Measurements from ENCODE around the gene FER1L5.
"Not testable (repeated sequence)": the region's sequence is repeated elsewhere in the genome, so short reads cannot be mapped to it uniquely, and the experiment has no call there.

Gene FER1L5

GRCh38 chr2:96663829-96664228 is 21.3 kb downstream of the FER1L5 start:
- Histone ChIP-seq H3K27ac (replicated peaks) (no peak overlapping the region), H3K27me3 (ENCODE audit: insufficient read depth, poor library complexity, severe bottlenecking) (no peaks in the 10 kb centered on the region), H3K4me3 (replicated peaks; ENCODE audit: insufficient read depth, low read length) (no peak overlapping the region)
- TF ChIP-seq, protein P1, sequence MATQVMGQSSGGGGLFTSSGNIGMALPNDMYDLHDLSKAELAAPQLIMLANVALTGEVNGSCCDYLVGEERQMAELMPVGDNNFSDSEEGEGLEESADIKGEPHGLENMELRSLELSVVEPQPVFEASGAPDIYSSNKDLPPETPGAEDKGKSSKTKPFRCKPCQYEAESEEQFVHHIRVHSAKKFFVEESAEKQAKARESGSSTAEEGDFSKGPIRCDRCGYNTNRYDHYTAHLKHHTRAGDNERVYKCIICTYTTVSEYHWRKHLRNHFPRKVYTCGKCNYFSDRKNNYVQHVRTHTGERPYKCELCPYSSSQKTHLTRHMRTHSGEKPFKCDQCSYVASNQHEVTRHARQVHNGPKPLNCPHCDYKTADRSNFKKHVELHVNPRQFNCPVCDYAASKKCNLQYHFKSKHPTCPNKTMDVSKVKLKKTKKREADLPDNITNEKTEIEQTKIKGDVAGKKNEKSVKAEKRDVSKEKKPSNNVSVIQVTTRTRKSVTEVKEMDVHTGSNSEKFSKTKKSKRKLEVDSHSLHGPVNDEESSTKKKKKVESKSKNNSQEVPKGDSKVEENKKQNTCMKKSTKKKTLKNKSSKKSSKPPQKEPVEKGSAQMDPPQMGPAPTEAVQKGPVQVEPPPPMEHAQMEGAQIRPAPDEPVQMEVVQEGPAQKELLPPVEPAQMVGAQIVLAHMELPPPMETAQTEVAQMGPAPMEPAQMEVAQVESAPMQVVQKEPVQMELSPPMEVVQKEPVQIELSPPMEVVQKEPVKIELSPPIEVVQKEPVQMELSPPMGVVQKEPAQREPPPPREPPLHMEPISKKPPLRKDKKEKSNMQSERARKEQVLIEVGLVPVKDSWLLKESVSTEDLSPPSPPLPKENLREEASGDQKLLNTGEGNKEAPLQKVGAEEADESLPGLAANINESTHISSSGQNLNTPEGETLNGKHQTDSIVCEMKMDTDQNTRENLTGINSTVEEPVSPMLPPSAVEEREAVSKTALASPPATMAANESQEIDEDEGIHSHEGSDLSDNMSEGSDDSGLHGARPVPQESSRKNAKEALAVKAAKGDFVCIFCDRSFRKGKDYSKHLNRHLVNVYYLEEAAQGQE (IDR thresholded peaks at IDR 0.05; ENCODE audit: insufficient replicate concordance, low read depth) = no peak
- no peak for TF ChIP-seq GABPA (IDR thresholded peaks at IDR 0.05; ENCODE audit: low read depth)
- TF ChIP-seq SPI1 (IDR thresholded peaks at IDR 0.05; ENCODE audit: borderline replicate concordance, low read depth) = no peak
- TF ChIP-seq, protein P2, sequence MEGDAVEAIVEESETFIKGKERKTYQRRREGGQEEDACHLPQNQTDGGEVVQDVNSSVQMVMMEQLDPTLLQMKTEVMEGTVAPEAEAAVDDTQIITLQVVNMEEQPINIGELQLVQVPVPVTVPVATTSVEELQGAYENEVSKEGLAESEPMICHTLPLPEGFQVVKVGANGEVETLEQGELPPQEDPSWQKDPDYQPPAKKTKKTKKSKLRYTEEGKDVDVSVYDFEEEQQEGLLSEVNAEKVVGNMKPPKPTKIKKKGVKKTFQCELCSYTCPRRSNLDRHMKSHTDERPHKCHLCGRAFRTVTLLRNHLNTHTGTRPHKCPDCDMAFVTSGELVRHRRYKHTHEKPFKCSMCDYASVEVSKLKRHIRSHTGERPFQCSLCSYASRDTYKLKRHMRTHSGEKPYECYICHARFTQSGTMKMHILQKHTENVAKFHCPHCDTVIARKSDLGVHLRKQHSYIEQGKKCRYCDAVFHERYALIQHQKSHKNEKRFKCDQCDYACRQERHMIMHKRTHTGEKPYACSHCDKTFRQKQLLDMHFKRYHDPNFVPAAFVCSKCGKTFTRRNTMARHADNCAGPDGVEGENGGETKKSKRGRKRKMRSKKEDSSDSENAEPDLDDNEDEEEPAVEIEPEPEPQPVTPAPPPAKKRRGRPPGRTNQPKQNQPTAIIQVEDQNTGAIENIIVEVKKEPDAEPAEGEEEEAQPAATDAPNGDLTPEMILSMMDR (IDR thresholded peaks at IDR 0.05; ENCODE audit: insufficient read depth, low read length) = no peak
- no peak for TF ChIP-seq POLR2AphosphoS5 (IDR thresholded peaks at IDR 0.05; ENCODE audit: low read depth)
- DNase-seq (ENCODE audit: low read depth in 1 of 2, low spot score in 1 of 2) = no peak

- no peak for TF ChIP-seq GABPA (IDR thresholded peaks at IDR 0.05; ENCODE audit: low read depth)
- TF ChIP-seq, protein P1 (IDR thresholded peaks at IDR 0.05; ENCODE audit: insufficient replicate concordance, low read depth) = no peak
- TF ChIP-seq, protein P2 (IDR thresholded peaks at IDR 0.05; ENCODE audit: insufficient read depth, low read length) = no peak
- no peak for TF ChIP-seq POLR2AphosphoS5 (IDR thresholded peaks at IDR 0.05; ENCODE audit: low read depth)
- TF ChIP-seq SPI1 (IDR thresholded peaks at IDR 0.05; ENCODE audit: borderline replicate concordance, low read depth) = no peak
- Histone ChIP-seq H3K4me3 (replicated peaks; ENCODE audit: insufficient read depth, low read length) (no peak overlapping the region), H3K27me3 (ENCODE audit: insufficient read depth, poor library complexity, severe bottlenecking) (no peaks in the 10 kb centered on the region), H3K27ac (replicated peaks) (peak overlapping the region; percentile 48)
- no peak for DNase-seq (ENCODE audit: low read depth in 1 of 2, low spot score in 1 of 2)
Observed at GRCh38 chr2:96664366-96664925, 21.9 kb downstream of the FER1L5 start.

DNA sequence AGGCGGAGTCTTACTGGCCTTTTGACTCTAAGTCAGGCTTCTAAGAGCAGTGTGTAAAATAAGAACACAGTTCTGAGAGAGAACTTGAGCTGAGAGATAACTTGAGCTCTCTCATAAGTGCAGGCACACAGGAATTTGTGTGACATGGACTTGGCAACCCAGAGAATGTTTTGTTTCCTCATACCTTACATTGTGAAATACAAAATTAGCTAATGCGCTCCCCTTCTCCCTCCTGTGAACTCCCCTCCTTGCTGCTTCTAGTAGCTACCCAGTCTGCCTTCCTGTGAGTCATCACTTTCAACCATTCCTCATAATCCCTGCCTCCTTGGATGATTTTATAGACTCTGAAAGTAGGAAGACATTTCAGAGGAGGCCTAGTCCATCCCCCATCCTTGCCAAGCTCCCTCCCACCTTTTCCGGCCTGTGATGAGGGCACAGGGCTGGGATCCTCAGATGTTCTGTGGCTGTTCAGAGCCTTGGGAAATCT is 22.6 kb downstream of the FER1L5 start:
- Histone ChIP-seq H3K27me3 (ENCODE audit: insufficient read depth, poor library complexity, severe bottlenecking) (no peaks in the 10 kb centered on the region), H3K4me3 (replicated peaks; ENCODE audit: insufficient read depth, low read length) (no peak overlapping the region), H3K27ac (replicated peaks) (peak overlapping the region; percentile 48)
- peak; percentile 77 to 92 for DNase-seq (ENCODE audit: low read depth in 1 of 2, low spot score in 1 of 2)
- no peak for TF ChIP-seq GABPA (IDR thresholded peaks at IDR 0.05; ENCODE audit: low read depth)

GRCh38 chr2:96665717-96666116 is 23.2 kb downstream of the FER1L5 start:
- H3K27ac ChIP-seq (replicated peaks) = peak overlapping the region; percentile 48
- not testable (repeated sequence) for H3K4me3 ChIP-seq (replicated peaks; ENCODE audit: insufficient read depth, low read length); H3K27me3 ChIP-seq (ENCODE audit: insufficient read depth, poor library complexity, severe bottlenecking); DNase-seq (ENCODE audit: low read depth in 1 of 2, low spot score in 1 of 2)

- H3K27ac ChIP-seq (replicated peaks) = no peak overlapping the region
- H3K4me3 ChIP-seq (replicated peaks; ENCODE audit: insufficient read depth, low read length) = no peak overlapping the region
- TF ChIP-seq GABPA (IDR thresholded peaks at IDR 0.05; ENCODE audit: low read depth) (no peak), SPI1 (IDR thresholded peaks at IDR 0.05; ENCODE audit: borderline replicate concordance, low read depth) (no peak), POLR2AphosphoS5 (IDR thresholded peaks at IDR 0.05; ENCODE audit: low read depth) (no peak)
- TF ChIP-seq, protein P1 (IDR thresholded peaks at IDR 0.05; ENCODE audit: insufficient replicate concordance, low read depth) = no peak
- TF ChIP-seq, protein P2 (IDR thresholded peaks at IDR 0.05; ENCODE audit: insufficient read depth, low read length) = no peak
- no peak for DNase-seq (ENCODE audit: low read depth in 1 of 2, low spot score in 1 of 2)
- H3K27me3 ChIP-seq (ENCODE audit: insufficient read depth, poor library complexity, severe bottlenecking) = no peaks in the 10 kb centered on the region
Observed at GRCh38 chr2:96668771-96669170, 26.2 kb downstream of the FER1L5 start.

Data from HL-60 (cell line).